ENCODE data around the gene WDR70.
"Not testable (repeated sequence)": the region's sequence is repeated elsewhere in the genome, so short reads cannot be mapped to it uniquely, and the experiment has no call there.

Gene WDR70

DNA sequence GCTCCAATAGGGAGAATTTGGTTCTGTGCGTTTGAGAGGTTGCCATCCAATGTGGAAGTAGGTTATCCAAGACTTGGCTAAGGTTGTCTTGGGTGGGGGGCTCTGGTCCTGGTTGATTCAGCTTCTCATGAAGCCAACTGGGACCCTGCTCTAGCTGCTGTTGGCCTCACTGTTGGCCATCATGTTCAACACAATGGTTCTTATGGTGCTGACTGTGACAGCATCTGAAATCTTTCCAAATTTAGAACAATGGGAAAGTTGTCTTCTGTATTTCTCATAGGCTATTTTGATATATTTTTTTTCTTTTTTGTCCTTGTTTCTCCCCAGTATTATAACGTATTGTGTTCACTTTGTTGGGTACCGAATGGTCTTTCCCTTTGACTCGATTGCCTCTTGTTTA, 388.8 kb downstream of the WDR70 start:
- DNase-seq (ENCODE audit: low read depth), result no peak

DNA sequence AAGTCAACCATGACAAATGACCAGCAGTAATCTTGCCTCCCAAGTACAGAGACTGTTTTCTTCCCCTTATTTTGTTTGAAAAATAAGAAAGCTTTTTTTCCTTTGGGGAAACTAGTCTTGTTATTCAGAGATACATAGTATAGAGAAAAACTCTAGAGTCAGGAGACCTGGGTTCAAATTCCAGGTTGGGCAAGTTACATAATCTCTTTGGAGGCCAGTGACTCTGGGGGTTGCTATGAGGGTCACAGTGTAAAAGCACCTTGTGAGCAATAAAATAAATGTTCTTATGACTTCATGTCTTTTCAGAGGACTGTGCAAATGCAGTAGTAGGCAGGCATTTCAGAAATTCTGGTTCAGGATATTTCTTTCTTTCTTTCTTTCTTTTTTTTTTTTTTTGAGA, 389.3 kb downstream of the WDR70 start:
- no peak for DNase-seq (ENCODE audit: low read depth)

- no peak for DNase-seq (ENCODE audit: low read depth)
Observed at GRCh38 chr5:37769108-37769507, 390.0 kb downstream of the WDR70 start.

DNA sequence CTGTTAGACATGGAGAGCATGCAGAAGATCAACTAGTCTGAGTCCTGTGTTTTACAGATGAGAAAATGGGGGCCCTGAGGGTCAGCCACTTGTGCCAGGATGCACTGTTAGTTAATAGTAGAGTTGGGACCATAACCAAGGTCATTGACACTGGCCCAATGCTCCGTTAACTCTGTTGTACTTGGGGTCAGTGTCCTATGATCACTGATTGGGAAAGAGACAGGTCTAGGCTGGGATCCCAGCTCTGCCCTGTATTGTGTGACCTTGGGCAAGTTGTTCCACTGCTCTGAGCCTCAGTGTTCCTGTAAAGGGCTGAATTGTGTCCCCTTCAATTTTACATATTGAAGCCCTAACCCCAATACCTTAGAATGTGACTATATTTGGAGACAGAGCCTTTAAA, 390.7 kb downstream of the WDR70 start:
- DNase-seq (ENCODE audit: low read depth), result no peak

GRCh38 chr5:37770786-37771185, 391.7 kb downstream of the WDR70 start:
- DNase-seq (ENCODE audit: low read depth), result no peak

DNA sequence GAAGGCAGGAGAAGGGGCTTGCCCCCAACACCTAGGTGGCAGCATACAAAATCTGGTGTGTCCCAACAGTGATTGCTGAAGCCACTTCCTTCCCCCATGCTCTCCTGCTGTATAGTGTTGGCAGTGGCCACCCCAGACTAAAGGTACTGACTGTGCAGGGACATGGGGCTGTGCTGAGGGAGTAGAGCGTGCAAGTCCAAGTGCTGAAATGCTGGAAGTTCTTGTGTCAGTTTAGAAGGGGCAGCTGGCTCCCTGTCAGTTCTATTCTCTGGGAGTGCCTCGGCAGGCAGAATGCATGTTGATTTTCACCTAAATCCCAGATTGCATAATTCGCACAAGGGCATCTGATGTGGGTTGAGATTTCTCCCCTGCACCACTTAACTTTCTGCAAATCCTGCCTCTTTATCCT, 392.1 kb downstream of the WDR70 start:
- no peak for DNase-seq (ENCODE audit: low read depth)

DNA sequence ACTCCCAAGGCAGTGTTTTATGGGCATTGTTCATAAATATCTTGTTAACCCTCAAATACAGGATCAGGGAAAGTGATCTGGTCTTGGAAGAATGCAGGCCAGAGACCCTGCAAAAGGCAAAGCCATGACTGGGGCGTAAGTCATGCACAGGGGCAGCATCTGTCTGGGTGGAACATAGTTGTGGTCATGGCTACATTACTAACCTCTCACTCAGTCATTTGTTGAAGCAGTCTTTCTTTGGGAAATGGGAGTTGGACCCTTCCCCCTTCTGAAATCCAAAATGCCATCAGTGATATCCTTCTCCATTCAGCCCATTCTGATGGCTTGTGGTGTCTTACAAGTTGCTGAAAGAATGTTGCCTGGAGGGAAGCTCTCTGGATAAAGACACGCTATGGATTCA, 392.6 kb downstream of the WDR70 start:
- DNase-seq (ENCODE audit: low read depth), result no peak

- no peak for DNase-seq (ENCODE audit: low read depth)
Observed at GRCh38 chr5:37772255-37772654, 393.1 kb downstream of the WDR70 start.

GRCh38 chr5:37773809-37774208, 394.7 kb downstream of the WDR70 start:
- no peak for DNase-seq (ENCODE audit: low read depth)

DNA sequence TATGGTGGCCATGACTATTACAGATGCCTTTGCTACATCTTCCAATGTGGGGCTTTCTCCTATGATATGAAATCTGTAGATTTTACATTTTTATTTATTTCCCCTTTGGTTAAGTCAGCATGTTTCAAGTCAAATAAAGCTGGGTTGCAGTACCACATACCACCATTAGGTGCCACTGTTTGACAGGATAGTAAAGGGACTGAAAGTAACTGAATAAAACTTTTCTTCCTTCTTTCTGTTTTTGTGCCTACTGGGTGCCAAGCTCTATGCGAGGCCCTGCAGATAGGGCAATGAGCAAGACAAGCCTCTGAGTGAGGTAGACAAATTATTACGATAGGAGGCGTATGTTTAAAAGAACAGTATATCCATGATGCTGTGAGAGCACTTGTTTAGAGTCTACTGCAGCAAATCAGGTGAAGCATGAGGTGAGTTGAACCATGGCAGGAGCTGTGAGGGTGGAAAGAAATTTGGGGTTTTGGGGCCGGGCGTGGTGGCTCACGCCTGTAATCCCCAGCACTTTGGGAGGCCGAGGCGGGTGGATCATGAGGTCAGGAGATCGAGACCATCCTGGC, 395.9 kb downstream of the WDR70 start:
- DNase-seq (ENCODE audit: low read depth), result no peak

DNA sequence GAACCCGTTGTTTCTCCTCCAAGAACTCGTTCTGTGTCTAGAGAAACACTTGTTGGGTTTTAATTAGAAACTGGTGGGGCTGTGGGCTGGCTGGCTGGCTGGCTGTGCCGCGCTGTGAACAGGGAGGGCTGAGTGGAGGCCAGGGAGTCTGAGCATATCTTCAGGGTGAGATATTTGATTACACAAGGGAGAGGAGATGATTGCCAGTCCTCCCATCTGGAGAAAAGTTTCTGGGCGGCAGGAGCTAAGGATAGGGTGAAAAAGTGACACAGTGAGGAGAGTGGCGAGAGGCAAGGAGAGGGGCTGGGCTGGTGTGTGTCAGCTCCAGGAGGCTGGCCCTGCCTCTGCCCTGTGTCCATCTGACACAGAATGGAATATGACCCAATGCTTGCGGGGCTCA, 397.7 kb downstream of the WDR70 start:
- no peak for DNase-seq (ENCODE audit: low read depth)

DNA sequence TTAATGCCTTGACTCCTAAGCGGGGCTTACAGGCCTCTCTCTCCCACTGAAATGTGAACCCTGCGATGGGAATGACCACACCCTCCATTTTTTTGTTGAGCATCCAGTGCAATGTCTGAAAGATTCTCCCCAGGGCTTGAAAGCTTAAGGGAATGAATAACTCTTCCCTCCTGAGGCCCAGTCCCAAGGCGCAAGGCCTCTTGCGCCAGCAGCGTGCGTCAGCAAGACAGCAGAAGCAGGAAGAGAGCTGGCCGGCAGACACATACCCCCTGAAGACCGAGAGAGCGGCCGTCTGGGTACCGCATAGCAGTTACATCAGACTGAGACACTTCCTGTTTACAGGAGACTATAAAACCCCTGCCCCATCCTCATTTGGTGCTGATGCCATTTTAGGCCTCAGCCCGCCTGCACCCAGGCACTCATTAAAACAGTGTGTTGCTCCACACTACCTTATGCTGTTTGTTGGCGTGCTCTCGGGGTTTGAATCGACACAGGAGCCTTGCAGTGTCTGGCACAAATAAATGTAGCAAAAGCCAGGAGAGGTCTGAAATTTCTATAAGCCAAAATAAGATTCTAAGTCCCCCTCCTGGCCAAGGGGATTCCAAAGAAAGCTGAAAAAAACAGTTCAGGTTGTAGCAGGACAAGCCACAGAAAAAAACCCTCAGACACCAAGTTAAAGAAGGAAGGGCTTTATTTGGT, 398.5 kb downstream of the WDR70 start:
- DNase-seq (ENCODE audit: low read depth), result no peak

DNA sequence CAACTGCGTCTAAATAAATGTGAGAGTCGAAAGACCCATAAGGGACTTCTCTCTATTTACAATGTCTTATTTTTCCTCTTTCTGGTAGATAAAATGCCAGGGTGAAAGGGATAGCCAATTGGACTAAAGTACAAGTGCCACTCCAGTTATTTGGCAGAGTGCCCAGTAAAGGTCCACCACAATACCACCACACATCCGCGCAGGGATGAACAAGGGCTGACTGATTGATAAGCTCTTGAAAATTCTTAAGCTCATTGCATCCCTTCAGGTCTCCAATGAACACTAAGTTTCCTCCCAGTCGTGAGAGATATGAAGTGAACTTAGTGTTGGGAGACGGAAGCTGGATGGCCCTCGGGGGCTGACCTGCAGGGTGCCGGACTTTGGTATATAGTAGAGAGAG, 402.3 kb downstream of the WDR70 start:
- DNase-seq (ENCODE audit: low read depth), result not testable (repeated sequence)

GRCh38 chr5:37786416-37786815, 407.3 kb downstream of the WDR70 start:
- no peak for DNase-seq (ENCODE audit: low read depth)

DNA sequence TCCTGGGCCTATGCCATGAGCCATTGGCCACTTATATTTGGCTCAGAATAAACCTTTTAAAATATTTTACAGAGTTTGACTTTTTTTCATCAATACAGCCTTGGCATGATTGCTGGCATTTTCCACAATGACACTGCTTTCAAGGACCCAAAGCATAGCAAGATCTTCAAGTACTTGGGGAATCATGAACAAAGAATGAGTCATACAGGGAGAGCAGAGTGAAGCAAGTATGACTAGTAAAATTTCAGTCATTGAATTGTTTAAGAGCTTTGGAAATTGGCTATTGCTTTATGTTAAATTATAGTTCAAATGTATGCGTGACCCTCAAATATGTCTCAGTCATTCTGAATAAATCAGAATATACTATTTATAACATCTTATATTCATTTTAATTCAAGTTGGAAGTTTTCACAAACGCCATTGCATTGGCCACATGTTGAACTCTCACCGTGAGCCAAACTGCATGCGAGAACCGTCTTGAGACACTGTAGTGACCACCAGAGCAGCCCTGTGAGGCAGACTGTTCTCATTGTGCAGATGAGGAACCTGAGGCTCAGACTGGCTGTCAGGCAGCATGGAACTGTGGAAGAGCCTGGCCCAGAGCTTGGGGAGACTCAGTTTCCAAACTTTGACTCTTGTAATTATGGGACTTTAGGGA, 407.9 kb downstream of the WDR70 start:
- no peak for DNase-seq (ENCODE audit: low read depth)

- no peak for DNase-seq (ENCODE audit: low read depth)
Observed at GRCh38 chr5:37787742-37788141, 408.6 kb downstream of the WDR70 start.

- DNase-seq (ENCODE audit: low read depth), result no peak
Observed at GRCh38 chr5:37789991-37790390, 410.9 kb downstream of the WDR70 start.

DNA sequence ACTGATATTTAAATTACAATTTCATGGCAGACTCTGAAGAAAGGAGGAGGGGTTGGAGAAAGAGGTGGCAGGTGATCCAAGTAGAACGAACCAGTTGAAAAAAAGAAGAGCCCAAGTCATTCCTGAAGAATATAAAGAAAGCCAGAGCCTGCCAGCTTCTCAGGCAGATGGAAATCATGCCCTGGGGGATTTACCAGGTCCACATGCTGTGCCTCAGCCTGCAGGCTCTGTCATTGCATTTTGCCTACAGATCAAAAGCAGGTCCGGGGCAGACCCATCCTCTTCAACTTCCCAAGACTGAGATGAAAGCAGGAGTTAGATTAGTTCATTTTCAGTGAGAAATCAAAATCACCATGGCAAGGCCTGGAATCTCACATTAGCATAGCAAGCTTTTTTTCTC, 412.2 kb downstream of the WDR70 start:
- no peak for DNase-seq (ENCODE audit: low read depth)

- DNase-seq (ENCODE audit: low read depth), result no peak
Observed at GRCh38 chr5:37792975-37793631, 414.0 kb downstream of the WDR70 start.

GRCh38 chr5:37795292-37795691, 416.2 kb downstream of the WDR70 start:
- DNase-seq (ENCODE audit: low read depth), result not testable (repeated sequence)

GRCh38 chr5:37796435-37796834, 417.3 kb downstream of the WDR70 start:
- DNase-seq (ENCODE audit: low read depth), result not testable (repeated sequence)

DNA sequence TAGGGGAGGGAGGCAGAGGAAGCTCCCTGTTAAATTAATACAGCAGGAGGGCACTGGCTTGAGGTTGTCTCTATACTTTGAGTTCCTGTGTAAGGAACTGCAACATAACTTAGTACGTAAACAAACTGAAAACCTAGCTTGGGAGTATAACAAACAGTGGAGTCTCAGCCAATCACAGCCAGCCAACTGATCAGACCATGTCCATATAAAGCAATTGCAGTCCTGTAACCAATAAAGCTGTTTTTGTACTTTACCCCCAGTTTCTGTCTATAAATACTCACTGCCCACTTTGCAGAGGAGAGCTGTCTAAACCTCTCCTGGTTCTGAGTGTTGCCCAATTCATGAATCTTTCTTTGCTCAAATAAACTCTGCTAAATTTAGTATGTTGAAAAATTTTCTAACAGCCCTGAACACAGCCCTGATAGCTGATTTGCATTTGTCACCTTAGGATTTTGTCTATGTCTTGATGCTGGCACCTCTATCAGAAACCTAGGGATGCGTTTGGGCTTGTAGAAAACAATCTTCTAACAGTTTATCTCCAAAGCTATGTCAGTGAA, 420.8 kb downstream of the WDR70 start:
- DNase-seq (ENCODE audit: low read depth), result no peak

GRCh38 chr5:37801521-37801920, 422.4 kb downstream of the WDR70 start:
- no peak for DNase-seq (ENCODE audit: low read depth)
